ENCODE data around the gene TTF2.

Gene TTF2

DNA sequence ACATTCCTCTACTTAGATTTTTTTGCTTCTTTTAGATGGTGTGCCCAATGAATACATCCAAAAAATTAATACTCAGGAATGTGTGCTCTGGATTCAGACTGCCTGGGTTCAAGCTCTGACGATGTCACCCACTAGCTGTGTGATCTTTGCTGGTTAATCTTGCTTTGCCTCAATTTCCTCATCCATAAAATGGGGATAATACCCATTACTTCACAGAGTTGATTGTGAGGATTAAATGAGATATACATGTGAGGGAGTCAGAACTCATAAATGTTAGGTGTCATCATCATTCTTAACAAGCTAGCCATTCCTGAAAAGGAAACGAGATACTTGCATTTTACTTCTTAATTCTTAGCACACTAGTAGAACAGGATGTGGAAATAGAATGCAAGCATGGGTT, 12.9 kb upstream of the TTF2 start:
- no peak for DNase-seq

DNA sequence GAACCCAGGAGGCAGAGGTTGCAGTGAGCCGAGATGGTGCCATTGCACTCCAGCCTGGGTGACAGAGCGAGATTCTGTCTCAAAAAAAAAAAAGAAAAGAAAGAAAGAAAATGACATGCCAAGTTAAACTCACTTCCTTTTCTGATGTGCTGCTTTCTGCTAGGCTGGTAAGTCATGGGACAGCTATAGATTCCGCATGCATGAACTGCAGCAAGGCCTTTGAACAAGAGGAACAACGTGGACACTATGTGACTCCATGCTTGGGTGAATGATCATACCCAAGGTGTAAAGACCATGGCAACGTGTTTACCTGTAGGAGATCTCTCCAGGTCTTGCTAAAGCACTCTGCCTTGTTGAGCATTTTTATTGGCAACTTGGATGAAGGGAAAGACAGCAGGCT, 10.3 kb upstream of the TTF2 start:
- no peak for DNase-seq

DNA sequence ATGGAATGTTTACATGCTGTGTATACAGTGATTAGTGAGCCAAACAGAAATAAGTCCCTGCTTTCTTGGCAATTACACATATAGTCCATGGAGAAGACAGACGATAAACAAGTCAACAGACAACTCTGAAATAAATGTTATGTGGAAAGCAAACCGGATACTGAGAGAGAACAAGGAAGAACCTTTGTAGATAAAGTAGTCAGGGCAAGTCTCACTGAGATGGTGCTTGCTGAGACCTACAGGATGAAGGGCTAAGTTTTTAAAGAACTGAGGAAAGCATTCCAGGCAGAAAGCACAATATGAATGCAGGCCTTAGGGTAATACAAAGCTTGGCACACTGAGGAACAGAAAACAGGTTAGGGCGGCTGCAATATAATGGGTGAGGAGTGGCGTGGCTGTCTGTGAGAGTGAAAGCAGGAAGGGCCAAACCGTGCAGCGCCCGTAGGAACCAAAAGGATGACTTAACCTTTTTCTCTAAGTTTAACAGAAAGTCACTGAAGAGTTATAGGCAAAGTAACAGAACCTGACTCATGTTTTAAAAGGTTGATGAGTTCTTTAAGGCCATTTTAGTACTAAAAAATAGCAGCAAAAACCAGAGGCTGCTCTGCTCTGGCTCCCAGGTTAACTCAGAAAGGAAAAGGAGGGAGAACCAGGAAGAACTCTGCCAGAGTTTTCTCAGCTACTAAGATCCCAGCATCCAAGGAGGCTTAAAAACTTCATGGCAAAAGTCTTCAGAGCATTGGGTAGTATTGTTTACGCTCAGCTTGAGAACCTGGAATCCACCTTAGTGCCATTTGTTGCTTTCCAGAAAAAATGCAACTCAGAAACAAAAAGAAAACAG, 8.7 kb upstream of the TTF2 start:
- peak; percentile 48 for DNase-seq

DNA sequence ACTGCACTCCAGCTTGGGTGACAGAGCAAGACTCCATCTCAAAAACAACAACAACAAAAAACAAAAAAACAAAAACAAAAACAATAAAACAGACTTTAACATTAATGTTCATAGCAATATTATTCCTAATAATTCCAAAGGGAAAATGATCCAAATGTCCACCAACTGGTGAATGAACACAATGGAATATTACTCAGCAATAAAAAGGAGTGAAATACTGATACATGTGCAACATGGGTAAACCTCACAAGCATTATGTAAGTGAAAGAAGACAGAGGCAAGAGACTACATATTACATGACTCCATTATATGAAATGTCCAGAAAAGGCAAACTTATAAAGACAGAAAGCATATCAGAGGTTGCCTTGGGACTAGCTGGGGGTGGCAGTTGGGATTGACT, 6.1 kb upstream of the TTF2 start:
- no peak for DNase-seq

DNA sequence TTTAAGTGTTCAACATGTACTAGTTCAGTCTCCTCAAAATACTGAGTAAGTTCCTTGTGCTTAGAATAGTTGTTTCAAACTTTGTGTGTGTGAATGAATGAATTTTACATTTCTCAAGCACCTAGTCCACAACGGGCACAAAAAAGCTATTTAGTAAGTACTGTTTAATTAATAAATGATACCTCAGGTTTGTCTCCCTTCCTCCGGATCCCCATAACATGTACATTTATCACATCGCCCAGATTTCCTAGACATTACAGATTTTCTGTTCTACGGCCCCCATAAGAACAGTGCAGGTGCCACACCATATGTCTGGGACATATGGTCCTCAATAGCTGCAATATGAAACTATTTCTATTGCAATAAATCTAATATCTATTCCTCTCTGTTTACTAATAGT, 1.3 kb upstream of the TTF2 start:
- DNase-seq: no peak

DNA sequence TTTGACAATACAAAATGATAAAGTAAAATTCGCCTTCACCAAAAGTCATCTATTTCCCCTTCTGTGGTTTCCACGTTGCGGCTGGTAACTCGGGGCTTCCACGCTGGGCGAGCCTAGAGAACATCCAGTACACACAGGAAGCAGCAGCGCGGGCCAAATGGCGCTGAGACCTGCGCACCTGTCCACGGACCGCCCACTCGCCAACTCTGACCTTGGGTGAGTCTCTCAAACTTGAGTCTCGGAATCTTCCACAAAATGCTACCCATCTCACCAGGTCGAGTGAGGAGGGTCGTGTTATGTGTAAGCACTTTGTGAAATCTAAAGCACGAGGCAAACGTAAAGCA, 820 bp upstream of the TTF2 start:
- peak; percentile 81 for DNase-seq

DNA sequence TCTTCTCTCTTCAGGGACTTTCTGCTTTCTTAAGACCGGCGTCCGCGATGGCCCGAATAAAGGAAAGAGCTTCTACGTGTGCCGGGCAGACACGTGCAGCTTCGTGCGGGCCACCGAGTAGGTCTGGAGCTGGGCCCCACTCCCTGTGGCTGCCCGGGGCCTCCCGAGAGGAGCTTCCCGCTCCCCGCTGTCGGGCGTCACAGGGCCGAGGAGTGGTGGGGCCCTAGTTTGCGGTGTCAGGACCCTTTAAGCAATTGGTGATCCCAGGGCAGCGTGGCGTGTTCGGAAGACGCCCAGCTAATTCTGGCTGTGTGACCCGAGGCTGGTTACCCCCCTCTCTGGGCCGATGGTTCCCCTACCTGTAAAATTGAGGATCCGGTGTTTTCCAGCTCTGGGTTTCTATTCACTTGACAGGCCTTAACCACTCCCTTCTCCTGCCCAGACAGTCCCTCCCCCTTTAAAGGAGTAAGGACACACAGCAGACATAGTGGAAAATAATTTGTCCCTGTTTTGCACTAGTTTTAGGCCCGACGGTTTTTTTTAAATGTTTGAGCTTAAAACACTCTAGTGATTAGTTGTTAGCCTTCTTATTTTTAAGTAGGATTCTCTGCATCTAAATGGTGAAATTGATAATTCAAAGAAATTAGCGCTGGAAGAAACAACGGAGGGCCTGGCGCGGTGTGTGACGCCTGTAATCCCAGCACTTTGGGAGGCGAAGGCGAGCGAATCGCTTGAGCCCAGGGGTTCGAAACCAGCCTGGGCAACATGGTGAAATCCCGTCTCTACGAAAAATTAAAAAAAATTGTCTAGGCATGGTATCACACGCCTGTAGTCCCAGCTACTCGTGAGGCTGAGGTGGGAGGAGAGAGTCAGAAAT, 553 bp downstream of the TTF2 start:
- peak; percentile 55 for DNase-seq

DNA sequence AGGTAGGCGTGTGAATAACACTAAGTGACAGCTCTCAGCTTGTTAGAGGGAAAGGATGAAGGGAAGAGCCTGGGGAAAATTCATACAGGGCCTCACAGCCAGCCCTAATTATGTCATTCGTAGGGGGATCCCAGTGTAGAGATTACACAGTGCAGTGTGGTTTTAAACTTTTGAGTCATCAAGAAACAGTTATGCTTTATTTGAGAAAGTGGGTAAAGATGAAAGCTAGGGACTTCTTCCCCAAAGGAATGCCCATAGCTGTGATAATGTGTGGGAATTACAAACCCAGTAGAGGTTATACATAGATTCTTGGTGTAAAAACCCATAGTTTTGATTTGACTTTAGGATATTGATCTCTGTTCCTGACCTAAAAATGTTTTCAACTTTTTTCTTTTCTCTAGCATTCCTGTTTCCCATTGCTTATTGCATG, 1.9 kb downstream of the TTF2 start:
- DNase-seq: peak; percentile 48

DNA sequence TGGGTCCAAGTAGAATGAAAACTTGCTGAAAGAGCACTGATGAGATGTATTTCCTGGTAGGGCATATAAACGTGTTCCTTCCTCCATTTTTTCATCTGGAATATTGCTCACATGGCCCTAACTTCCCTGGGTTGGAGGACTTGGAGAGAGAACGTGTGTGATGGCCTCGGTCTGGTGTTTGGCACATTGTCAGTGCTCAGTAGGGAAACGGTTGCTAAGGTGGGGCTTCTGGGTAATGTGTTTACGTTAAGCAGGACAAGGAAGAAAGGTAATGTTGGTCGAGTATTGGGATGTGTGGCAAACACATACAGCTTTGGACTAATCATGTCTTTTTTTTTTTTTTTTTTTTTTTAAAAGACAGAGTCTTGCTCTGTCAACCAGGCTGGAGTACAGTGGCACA, 6.2 kb downstream of the TTF2 start:
- DNase-seq: no peak

DNA sequence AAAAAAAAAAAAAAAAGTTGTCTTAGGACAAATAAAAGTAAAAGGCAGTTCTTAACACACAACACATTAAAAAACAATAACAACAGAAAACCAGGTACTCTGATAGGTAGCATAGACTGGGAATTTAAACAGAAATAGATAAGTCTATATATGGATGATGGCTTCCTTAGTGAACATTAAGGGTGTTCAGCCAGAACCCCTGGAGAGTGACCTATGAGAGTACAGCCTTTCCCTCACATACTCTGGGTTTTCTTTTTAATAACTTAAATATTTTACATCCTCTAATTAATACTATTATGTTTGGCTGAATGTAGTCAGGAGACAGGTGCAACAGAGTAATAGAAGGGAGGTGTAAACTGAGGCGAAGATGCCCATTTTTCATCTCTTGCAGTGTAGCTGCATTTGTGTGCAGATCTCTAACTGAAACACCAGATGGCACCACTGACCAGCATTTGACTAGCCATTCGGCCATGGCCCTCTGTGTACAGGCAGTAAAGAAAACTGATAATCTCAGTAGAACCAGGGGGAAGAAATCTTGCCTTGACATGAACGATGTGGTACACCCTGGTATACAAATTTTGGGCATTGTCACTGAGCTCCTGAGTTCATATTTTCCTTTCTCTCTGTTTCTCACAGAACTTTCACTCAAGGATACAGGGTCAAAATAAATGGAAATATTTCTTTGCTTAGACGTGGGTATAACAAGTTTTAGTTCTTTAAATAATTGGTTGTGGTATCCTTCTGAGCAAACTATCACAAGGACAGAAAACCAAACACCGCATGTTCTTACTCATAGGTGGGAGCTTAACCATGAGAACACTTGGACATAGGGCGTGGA, 7.6 kb downstream of the TTF2 start:
- DNase-seq: peak; percentile 42

DNA sequence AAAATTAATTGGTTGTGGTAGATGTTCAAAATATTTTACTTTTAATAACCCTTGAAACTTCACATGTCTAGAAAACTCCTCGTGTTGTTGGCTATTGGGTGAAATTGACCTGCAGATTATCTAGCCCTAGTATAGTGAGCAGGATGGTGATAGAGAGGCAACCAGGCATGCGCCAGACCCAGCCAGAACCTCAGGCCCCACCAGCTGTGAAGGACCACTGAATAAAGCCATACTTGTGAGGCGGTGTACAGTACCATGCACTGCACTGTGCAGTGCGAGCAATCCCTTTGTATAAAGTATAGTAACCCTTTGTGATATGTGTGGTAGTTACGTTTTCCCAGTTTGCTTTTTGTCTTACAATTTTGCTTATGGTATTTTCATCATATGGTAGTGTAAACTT, 8.5 kb downstream of the TTF2 start:
- no peak for DNase-seq

DNA sequence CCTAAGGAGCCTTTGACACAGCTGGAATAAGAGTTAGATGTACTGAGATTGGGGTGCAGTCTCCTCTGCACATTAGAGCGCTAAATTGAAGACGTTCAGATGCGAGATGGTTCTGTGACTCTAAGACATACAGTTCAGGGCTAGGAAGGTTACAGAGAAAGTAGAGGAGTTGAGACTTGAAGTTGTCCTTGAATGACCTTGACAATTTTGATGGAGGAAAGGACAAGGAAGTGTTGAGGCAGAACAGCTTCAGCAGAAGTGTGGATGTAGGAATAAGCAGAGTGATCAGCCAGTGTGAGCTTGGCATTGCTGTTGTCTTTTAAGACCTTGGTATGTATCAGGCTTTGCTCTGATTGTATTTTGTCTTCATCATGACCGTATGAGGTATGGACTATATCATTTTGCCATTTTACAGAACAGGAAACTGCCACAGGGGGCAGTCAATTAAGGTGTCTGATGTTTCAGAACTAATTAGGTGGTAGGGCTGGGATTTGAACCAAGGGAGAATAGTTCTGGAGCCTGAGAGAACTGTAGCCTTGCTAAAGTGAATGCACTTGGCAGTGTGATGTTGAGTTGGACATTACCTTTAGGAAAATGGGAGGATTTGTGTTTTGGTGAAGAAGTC, 9.2 kb downstream of the TTF2 start:
- DNase-seq: no peak

DNA sequence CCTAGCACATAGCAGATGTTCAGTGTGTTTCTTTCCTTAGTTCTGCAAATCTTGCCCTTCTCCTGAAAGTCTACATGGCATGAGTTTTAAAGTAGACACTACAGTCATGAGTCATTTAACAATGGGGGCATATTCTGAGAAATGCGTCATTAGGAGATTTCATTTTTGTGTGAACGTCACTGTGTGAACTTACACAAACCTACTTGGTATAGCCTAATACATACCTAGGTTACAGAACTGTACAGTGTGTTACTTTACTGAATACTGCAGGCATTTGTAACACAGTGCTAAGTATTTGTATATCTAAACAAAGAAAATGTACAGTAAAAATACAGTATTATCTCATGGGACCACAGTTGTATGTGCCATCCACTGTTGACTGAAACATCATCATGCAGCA, 10.0 kb downstream of the TTF2 start:
- no peak for DNase-seq

DNA sequence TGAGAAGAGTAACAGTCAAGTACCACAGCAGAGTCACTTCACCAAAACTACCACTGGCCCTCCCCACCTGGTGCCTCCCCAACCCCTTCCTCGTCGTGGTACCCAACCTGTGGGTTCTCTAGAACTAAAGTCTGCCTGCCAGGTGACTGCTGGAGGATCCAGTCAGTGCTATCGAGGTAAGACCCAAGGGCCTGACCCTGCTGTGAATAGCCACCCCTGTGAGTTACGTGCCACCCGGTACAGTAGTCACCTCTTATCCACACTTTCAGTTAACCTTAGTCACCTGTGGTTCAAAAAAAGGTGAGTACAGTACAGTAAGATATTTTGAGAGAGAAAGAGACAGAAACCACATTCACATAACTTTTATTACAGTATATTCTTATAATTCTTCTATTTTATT, 16.5 kb downstream of the TTF2 start:
- peak; percentile 19 for DNase-seq

DNA sequence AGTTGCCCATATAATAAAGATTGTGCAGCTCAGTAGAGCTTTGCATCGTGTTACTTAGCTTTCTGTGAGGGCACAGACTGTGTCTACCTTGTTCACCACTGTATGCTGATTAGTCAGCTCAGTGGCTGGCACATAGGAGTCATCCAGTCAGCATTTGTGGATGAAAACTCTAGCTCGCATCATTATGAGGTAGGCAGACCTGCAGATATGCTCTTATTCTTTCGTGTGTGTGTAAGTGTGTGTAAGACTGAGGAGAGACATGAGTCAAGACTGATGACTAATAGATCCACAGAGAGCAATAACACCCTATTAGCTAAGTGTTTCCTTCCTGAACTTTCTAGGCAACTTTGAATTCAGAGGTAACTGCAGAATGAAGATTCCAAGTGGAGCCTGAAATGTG, 17.1 kb downstream of the TTF2 start:
- peak; percentile 65 for DNase-seq

DNA sequence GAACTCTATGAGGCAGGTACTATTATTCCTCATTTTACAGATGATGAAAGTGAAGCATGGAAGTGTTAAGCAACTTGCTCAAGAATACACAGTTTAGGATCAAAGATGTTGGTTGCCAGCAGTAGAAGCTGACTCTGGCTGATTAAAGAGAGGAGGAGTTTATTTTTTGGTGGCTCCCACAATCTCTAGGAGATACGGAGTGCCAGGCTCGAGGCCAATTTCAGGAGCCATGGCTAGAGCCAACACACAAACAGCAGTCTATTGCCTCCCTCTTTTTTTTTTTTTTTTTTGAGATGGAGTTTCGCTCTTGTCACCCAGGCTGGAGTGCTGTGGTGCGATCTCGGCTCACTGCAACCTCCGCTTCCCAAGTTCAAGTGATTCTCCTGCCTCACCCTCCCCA, 19.6 kb downstream of the TTF2 start:
- no peak for DNase-seq

DNA sequence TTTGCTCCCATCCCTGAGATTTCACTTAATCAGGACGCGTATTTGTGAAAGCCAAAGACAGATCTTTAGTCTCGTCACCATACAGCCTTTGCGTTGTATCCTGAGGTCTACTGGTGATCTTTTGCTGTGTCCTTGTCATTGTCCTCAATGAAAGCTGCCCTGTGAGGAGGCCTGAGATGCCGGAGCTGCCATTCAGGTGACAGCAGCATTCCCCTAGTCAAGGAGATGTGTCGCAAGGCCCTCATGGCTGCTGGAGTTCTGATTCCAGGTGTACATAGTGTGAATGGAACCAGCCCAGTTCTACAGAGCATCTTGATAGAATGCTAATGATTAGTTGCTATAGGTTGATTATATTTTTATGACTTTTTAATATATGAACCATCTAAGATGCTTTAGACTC, 24.1 kb downstream of the TTF2 start:
- DNase-seq: no peak

DNA sequence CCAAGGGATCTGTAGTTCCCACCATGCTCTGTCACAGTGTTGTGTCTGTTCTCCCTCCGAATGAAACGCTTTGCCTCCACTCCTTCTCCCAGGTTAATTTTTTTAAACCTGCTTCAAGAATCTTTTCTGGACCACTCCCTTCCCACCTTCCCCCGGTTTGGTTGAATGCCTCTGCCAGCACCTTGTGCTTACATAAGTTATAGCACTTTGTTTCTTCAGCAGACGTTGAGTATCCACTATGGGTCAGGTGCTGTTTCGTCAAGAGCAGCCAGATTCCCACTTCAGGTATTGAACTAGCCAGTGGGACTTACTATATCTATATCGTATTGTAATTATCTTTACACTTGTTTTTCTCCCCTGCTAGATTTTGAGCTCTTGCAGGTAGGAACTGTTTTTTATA, 27.6 kb downstream of the TTF2 start:
- DNase-seq: no peak

DNA sequence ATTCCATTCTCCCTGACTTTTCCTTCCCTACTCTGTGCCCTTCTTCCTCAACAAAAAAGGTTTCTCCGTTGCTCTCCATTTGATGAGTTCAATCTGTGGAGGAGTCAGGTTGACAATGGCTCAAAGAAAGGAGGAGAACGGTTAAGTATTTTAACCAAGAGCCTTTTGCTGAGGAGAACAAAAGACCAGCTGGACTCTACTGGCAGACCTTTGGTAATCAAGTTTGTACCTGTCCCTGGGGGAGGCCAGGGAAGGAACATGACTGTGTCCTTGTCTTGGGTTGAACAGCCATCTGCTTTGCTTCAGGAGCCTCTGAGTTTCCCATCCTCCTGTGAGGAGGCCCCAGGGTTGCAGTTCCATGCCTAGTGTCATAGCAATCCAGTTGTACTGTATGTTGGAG, 29.9 kb downstream of the TTF2 start:
- DNase-seq: no peak

DNA sequence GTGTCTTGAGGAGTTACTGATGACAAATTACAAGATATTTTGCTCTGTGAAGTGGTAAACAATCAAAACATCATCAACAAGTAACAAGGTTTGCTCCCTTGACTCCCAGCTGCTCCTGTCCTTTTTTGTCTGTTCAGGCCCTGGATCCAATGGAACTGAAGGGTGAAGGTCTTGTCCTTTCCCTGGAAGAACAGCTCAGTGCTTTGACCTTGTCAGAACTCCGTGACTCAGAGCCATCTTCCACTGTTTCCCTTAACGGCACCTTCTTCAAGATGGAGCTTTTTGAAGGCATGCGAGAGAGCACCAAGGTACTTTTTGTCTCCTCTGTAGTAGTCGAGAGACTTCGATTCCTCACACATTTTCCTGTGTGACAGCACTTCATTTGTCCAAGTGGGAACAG, 32.5 kb downstream of the TTF2 start:
- no peak for DNase-seq

DNA sequence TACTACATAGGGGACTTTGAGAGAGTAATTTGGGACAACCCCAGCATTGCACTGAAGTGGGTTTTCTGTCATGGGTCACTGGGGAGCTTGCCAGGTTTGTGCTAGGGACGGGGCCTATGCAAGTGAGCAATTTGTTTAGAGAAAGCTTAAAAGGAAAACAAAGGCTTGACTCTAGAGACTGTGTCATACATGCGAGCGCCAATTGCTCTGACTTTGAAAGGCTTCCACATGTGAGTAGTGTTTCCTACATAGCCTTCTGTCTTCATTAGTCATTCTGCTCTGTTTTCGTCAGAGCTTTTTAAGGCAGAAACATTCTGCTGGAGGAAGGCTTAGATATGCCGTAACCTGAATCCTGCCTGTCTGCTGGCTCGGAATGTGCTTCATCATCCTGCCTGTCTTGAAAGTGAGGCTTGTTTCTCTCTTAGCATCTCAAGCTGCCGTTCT, 33.0 kb downstream of the TTF2 start:
- peak; percentile 20 for DNase-seq

DNA sequence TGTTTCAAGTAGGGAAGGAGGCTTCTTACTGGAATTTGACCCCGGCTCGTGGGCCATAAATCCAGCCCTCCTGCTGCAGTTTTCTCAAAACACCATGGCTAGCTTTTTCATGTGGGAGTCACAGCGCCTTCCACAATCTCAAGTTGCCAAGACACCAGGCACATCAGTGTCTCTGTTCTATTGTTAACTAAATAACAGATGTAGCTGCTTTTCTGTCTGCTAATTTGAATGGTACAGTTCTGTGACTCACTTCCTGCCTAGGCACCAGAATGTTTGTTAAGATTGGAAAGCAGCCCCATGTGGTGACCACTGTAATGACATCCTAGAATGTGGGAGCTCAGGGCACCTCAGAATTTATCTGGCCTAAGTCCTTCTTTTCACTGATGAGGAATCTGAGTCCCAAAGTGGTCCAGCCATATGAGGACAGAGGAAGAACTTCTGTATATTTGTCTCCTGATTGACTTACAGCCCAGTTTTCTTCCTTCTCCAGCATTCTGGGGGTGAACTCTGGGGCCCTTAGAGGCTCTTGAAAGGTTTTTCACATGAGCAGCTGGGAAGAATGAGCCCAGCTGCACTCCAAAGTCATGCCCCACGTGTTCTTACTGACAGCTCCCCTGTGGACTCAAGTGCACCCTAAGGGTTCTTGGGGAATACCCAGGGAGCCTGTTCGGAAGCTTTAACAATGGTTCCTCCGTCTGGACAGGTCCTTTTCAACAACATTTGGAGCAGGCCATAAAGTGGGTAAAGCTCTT, 33.9 kb downstream of the TTF2 start:
- peak; percentile 49 for DNase-seq
